Type B pancreatic cell (in vitro differentiated cells): ENCODE results near the gene LENG1. TPM values are rescaled to one million over a fixed set of nuclear protein-coding genes. Genes with fewer than 3 reads are reported as not detected.

Source experiments
- DNase-seq: peaks from one replicate; pipeline ENCODE4 v3.0.0; 2021; ENCODE audit warnings: mixed read lengths; ENCODE audit not compliant: unreplicated experiment; ENCODE audit errors: extremely low spot score
- H3K27ac Mint-ChIP-seq: 2 replicates; pipeline ENCODE4 v1.8.0; 2021; ENCODE audit warnings: mild to moderate bottlenecking, mixed read lengths
- H3K27me3 Mint-ChIP-seq: 2 replicates; pipeline ENCODE4 v1.8.0; 2021; ENCODE audit warnings: mixed read lengths
- H3K36me3 Mint-ChIP-seq: 2 replicates; pipeline ENCODE4 v1.8.0; 2021; ENCODE audit warnings: mixed read lengths
- H3K4me1 Mint-ChIP-seq: one replicate; pipeline ENCODE4 v1.8.0; 2021; ENCODE audit warnings: mixed read lengths; ENCODE audit not compliant: unreplicated experiment
- H3K4me3 Mint-ChIP-seq: 2 replicates; pipeline ENCODE4 v1.8.0; 2021; ENCODE audit warnings: mild to moderate bottlenecking, mixed read lengths
- H3K9me3 Mint-ChIP-seq: 2 replicates; pipeline ENCODE4 v1.8.0; 2021; ENCODE audit warnings: mixed read lengths
- CTCF ChIP-seq: fragments of 200-600 bp; sonication (generic); conservative IDR thresholded peaks from 2 replicates; pipeline ENCODE4 v1.5.0; 2021; ENCODE audit warnings: antibody characterized with exemption, mild to moderate bottlenecking
- total RNA-seq: library from RNA; stranded (reverse); gene quantifications from 2 replicates; pipeline ENCODE4 v1.2.1, GENCODE V29; 2021; ENCODE audit warnings: low replicate concordance

LENG1 gene
- total RNA-seq, 1 donor from 2014 or later, result 6.6 TPM

DNA sequence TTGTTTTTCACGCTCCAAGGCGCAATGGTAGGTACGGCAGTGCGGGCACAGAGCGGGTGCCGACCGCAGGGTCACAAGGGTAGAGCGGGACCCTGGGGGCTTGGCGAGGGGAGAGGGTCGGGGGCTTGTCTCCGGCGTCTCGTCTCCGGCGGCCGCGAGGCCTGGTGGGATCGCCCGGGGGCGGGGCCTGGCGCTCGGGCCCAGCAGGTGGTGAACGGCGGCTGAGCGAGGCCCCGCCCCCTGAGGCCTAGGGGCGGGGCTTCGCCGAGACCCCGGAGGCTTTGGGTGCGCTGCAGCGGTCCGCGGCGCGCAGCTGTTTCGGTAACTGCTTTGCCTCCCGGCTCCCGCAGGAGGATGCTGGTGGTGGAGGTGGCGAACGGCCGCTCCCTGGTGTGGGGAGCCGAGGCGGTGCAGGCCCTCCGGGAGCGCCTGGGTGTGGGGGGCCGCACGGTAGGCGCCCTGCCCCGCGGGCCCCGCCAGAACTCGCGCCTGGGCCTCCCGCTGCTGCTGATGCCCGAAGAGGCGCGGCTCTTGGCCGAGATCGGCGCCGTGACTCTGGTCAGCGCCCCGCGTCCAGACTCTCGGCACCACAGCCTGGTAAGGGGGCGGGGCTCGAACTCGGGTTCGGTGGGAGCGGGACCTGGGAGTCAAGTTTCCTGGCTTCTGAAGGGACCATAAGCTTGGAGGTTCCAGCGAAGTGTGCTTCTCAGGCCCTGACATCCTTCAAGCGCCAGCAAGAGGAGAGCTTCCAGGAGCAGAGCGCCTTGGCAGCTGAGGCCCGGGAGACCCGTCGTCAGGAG lies 31.7 kb upstream of the LENG1 start, which contains the start of gene TSEN34:
Gene TSEN34 (plus strand): TSS at position 298 of the 800 bp plus-strand sequence. CDS start 57 bp downstream, at position 355.
- H3K9me3 Mint-ChIP-seq, result no peaks in the 10 kb centered on the region
- no peak for TF ChIP-seq CTCF
- peak within 1 kb of the TSS; percentile 97 for H3K4me3 Mint-ChIP-seq
- peak within 1 kb of the TSS; percentile 100 for H3K27ac Mint-ChIP-seq
- peak; percentile 93 for DNase-seq
- H3K36me3 Mint-ChIP-seq, result peaks cover 8% of the 10 kb centered on the region
- peaks cover 7% of the 10 kb centered on the region for H3K4me1 Mint-ChIP-seq
- H3K27me3 Mint-ChIP-seq, result no peaks in the 10 kb centered on the region

- Mint-ChIP-seq H3K27ac (peak overlapping the region; percentile 100), H3K4me3 (peak overlapping the region; percentile 97), H3K4me1 (peaks cover 7% of the 10 kb centered on the region), H3K9me3 (no peaks in the 10 kb centered on the region), H3K36me3 (peaks cover 7% of the 10 kb centered on the region), H3K27me3 (no peaks in the 10 kb centered on the region)
- DNase-seq, result peak; percentile 99
- no peak for TF ChIP-seq CTCF
Observed at GRCh38 chr19:54190503-54191010, 31.0 kb upstream of the LENG1 start.

DNA sequence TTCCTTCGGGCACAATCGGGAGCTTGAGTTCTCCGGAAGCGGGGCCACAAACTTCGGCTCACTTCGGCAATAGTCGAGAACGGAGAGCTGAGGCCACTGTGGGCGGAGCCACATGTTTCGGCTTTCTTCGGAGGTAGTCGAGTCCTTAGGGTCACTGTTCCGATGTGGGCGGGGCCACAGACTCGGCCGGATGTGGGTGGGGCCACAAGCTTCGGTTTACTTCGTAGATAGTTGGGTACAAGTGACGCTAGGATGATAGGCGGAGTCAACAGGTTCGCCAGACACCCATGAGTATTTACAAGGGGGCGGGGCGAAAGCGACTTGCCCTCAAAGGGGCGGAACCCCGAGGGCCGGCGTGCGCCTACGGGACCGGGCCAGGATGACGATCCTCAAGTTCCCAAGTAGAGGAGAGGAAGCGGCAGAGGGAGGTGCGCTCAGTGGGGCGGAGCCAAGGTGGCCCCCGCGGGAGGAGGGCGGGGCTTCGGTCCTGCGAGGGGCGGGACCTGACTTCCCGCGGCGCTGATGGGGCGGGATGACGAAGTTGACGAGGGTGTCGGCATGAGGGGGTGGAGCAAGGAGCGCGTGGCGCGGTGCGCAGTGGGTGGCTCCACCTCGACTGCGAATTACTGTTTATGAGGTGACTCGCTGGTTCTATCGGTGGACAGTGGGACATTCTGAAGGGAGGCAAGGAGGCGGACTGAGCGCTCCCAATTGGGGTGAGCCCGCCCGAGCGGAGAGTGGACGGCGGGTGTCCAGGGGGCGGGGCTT lies 30.4 kb upstream of the LENG1 start:
- H3K9me3 Mint-ChIP-seq, result no peaks in the 10 kb centered on the region
- H3K4me3 Mint-ChIP-seq, result peak overlapping the region; percentile 97
- H3K27ac Mint-ChIP-seq, result peak overlapping the region; percentile 100
- H3K36me3 Mint-ChIP-seq, result peaks cover 8% of the 10 kb centered on the region
- peak; percentile 99 for DNase-seq
- peaks cover 7% of the 10 kb centered on the region for H3K4me1 Mint-ChIP-seq
- H3K27me3 Mint-ChIP-seq, result no peaks in the 10 kb centered on the region
- no peak for TF ChIP-seq CTCF

DNA sequence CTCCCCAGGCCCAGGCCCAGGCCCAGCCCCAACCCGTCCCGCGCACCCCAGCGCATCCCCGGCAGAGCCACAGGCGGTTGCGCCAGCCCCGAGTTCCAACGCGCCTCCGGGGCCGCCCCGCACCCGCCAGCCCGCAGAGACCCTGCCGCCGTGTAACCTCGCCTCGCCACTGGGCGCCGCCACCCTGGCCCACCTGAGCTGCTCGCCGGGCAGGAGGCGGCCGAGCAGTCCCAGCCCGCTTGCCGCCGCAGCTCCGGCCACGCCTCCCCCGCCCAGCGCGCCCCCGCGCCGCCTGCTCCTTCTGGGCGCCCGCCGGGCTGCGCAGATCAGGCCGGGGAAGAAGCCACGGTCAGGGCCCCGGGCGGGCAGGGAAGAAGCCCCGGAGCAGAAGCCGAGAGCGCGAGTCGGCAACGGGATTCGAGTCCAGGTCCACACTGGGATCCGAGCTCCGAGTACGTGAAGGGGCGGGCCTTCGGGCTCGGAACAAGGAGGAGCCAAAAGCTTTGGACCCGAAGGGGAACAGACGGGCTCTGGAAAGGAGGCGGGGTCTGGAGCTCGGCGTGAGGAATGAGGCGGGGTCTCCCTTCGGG lies 29.7 kb upstream of the LENG1 start, which contains the start of gene MBOAT7:
Gene MBOAT7 (minus strand): TSS at position 436 of the 590 bp plus-strand sequence. CDS start 1,072 bp downstream, outside the sequence.
- Mint-ChIP-seq H3K27ac (peak within 1 kb of the TSS; percentile 100), H3K27me3 (no peaks in the 10 kb centered on the region), H3K4me1 (peaks cover 7% of the 10 kb centered on the region), H3K4me3 (peak within 1 kb of the TSS; percentile 97), H3K36me3 (peaks cover 8% of the 10 kb centered on the region), H3K9me3 (no peaks in the 10 kb centered on the region)
- no peak for DNase-seq
- peak; percentile 44 for TF ChIP-seq CTCF

DNA sequence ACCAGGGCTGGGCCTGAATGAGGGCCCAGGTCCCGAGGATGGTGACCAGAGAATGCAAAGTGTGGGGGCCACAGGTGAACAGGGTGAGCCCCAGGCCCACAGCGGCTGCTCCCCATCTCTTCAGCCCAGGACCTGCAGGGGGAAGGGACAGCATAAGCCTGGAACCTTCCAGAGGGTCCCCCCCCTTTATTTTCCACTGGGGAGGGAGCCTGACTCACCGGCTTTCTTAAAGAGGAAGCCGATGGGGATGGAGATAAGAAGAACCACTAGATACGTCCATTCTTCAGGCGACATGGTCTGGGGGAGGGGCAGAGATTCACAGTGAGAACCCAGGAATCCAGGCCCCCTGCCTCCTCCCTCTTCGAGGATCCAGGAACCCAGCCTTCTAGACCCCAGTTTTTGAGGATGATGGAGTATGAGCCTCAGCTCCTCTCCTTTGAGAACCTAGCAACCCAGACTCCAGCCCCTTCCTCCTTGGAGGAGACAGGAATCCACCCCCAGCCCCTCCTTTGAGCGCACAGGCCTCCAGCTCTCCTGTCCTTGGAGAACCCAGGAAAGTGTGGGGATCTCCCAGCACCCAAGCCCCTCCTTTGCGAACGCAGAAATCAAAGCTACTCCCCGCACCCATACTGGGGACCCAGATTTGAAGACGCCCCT lies 28.8 kb upstream of the LENG1 start:
- TF ChIP-seq CTCF, result no peak
- Mint-ChIP-seq H3K36me3 (peaks cover 8% of the 10 kb centered on the region), H3K4me3 (peak overlapping the region; percentile 90), H3K27me3 (no peaks in the 10 kb centered on the region), H3K9me3 (no peaks in the 10 kb centered on the region), H3K4me1 (peaks cover 7% of the 10 kb centered on the region), H3K27ac (peak overlapping the region; percentile 84)
- no peak for DNase-seq
